Endothelial cell of umbilical vein (primary cell): ENCODE results near the gene PDCD2. TPM values are rescaled to one million over a fixed set of nuclear protein-coding genes. Genes with fewer than 3 reads are reported as not detected.

Source experiments
- BruUV-seq: library from RNA; stranded (reverse); fragments of 400-500 nt; replicated peaks from 2 replicates; lab custom pipeline; 2021; lab: Mats Ljungman, UMichigan
- CTCF ChIA-PET: fragments of 300-600, 350-600 bp; sonication (Branson Sonifier 250); formaldehyde crosslinking; loops from one replicate; lab custom pipeline; 2021; ENCODE audit warnings: antibody characterized with exemption, inconsistent platforms; lab: Charles Lee
- POLR2A ChIA-PET: fragments of 300-600, 350-600 bp; sonication (Branson Sonifier 250); formaldehyde crosslinking; loops from one replicate; lab custom pipeline; 2021; ENCODE audit warnings: antibody characterized with exemption, inconsistent platforms; lab: Charles Lee
- DNase-seq: peaks from one replicate; pipeline ENCODE4 v3.0.0-alpha.2; 2011; ENCODE audit warnings: low read depth, low spot score
- FAIRE-seq: peaks from 2 replicates; lab custom pipeline; 2011; peaks lifted over from hg19 to GRCh38; lab: Jason Lieb, UNC
- H2AFZ ChIP-seq: 2 replicates; pipeline ENCODE4 v1.6.0; 2012; ENCODE audit warnings: low read depth, low read length, control low read depth, inconsistent platforms
- H3K27ac ChIP-seq: 2 replicates; pipeline ENCODE4 v1.5.1; 2011; ENCODE audit warnings: low read depth, mild to moderate bottlenecking, control low read depth, low read length, moderate library complexity; ENCODE audit not compliant: insufficient read depth
- H3K27me3 ChIP-seq, 2 experiments: 2 replicates each; pipeline versions ENCODE4 v1.6.0 to v1.6.1; 2011; ENCODE audit warnings: low read length in 2 of 2, mixed read lengths in 1 of 2; ENCODE audit not compliant: control insufficient read depth in 2 of 2, insufficient read depth in 2 of 2
- H3K36me3 ChIP-seq, 2 experiments: 2 replicates in 1 of 2; 3 replicates in 1 of 2; pipeline ENCODE4 v1.5.1; 2011; ENCODE audit warnings: low read length in 2 of 2, mild to moderate bottlenecking in 1 of 2, moderate library complexity in 1 of 2; ENCODE audit not compliant: control insufficient read depth in 2 of 2, insufficient read depth in 2 of 2; ENCODE audit errors: extremely low read depth in 1 of 2
- H3K4me1 ChIP-seq: 3 replicates; pipeline ENCODE4 v1.5.1; 2011; ENCODE audit warnings: mild to moderate bottlenecking, low read length; ENCODE audit not compliant: control insufficient read depth, insufficient read depth; ENCODE audit errors: extremely low read depth
- H3K4me2 ChIP-seq: 2 replicates; pipeline ENCODE4 v1.6.1; 2011; ENCODE audit warnings: low read length, control low read depth, mixed read lengths; ENCODE audit not compliant: insufficient read depth
- H3K4me3 ChIP-seq, 3 experiments: fragments of 200-600 bp in 1 of 3; sonication (generic), shearing (Covaris generic) in 1 of 3; replicated peaks in 1 of 3; 2 replicates each; pipeline ENCODE4 v1.5.1; 2011 to 2016; ENCODE audit warnings: control low read depth in 3 of 3, low read length in 3 of 3, mild to moderate bottlenecking in 2 of 3, inconsistent platforms in 1 of 3, low read depth in 1 of 3, moderate library complexity in 1 of 3; ENCODE audit not compliant: insufficient read depth in 1 of 3
- H3K79me2 ChIP-seq: 2 replicates; pipeline ENCODE4 v1.6.0; 2012; ENCODE audit warnings: low read length, inconsistent platforms; ENCODE audit not compliant: control insufficient read depth, insufficient read depth
- H3K9ac ChIP-seq: replicated peaks from 2 replicates; pipeline ENCODE3; 2011; ENCODE audit warnings: low read length, control low read depth; ENCODE audit not compliant: insufficient read depth; ENCODE audit errors: extremely low read depth
- H3K9me1 ChIP-seq: replicated peaks from 3 replicates; pipeline ENCODE4 v1.6.0; 2011; ENCODE audit warnings: mild to moderate bottlenecking, low read length; ENCODE audit not compliant: control insufficient read depth, insufficient read depth; ENCODE audit errors: extremely low read depth
- H3K9me3 ChIP-seq: replicated peaks from 2 replicates; pipeline ENCODE4 v1.5.1; 2012; ENCODE audit warnings: low read length, inconsistent platforms; ENCODE audit not compliant: control insufficient read depth, insufficient read depth
- H4K20me1 ChIP-seq: replicated peaks from 2 replicates; pipeline ENCODE3; 2011; ENCODE audit warnings: mild to moderate bottlenecking, low read length; ENCODE audit not compliant: control insufficient read depth, insufficient read depth; ENCODE audit errors: extremely low read depth
- FOS ChIP-seq: IDR thresholded peaks from 2 replicates; pipeline ENCODE4 v1.6.1; 2011; ENCODE audit warnings: mild to moderate bottlenecking, low read length, moderate library complexity, borderline replicate concordance; ENCODE audit not compliant: insufficient read depth
- JUN ChIP-seq: IDR thresholded peaks from 2 replicates; pipeline ENCODE4 v1.6.1; 2011; ENCODE audit warnings: borderline replicate concordance, low read depth; ENCODE audit not compliant: insufficient read length, insufficient read depth
- MYC ChIP-seq: IDR thresholded peaks from one replicate; pipeline ENCODE4 v1.6.1; 2011; ENCODE audit warnings: mild to moderate bottlenecking, low read depth, low read length
- POLR2A ChIP-seq: IDR thresholded peaks from 2 replicates; pipeline ENCODE4 v1.6.1; 2012; ENCODE audit warnings: low read depth, mild to moderate bottlenecking, control low read depth, low read length
- dilution Hi-C: fragments of 300-500 bp; cut with MboI; formaldehyde crosslinking; loops from one replicate; pipeline ENCODE4 v1.15.0; 2019; ENCODE audit warnings: low sequenced_read_pairs; ENCODE audit not compliant: extremely low pct_ligation_motif_present
- intact Hi-C: fragments of 100-400 bp; cut with micrococcal nuclease; formaldehyde crosslinking; loops from one replicate; pipeline ENCODE4 v1.10.0; 2022
- polyA plus RNA-seq, 4 experiments: library from polyadenylated mRNA; depleted of rRNA in 3 of 4; stranded (reverse) in 3 of 4; unstranded in 1 of 4; fragments of >200 nt; gene quantifications; 2 replicates each; pipeline versions ENCODE4 v1.2.1 to v1.2.3, GENCODE V29; 2011 to 2012; ENCODE audit warnings: missing spikeins in 1 of 4
- total RNA-seq: library from RNA; stranded (reverse); gene quantifications from 2 replicates; pipeline ENCODE4 v1.2.3, GENCODE V29; 2021
- TF ChIP-seq, protein P1 (sequence below), 2 donors: IDR thresholded peaks; 1 replicate in 1 of 2; 2 replicates in 1 of 2; pipeline ENCODE4 v1.5.1; 2011; ENCODE audit warnings: low read length in 2 of 2, mild to moderate bottlenecking in 2 of 2, moderate library complexity in 2 of 2, control low read depth in 1 of 2, inconsistent platforms in 1 of 2, low read depth in 1 of 2; ENCODE audit not compliant: insufficient read depth in 1 of 2; ENCODE audit errors: extremely low read depth in 1 of 2
- TF ChIP-seq, protein P2 (sequence below): IDR thresholded peaks from 2 replicates; pipeline ENCODE4 v1.6.1; 2011; ENCODE audit not compliant: insufficient read depth, insufficient read length

Gene PDCD2
- total and polyA plus RNA-seq, 2 donors (not counting 3 experiments of a cell fraction or from before 2014, with no cell fraction given): 53.9 to 67.8 TPM

GRCh38 chr6:170545405-170545804 lies 39.0 kb downstream of the PDCD2 start:
- Histone ChIP-seq H3K27ac (no peak overlapping the region), H3K4me3 (no peak overlapping the region), H3K27me3 (no peaks in the 10 kb centered on the region), H3K9me1 (no peaks in the 10 kb centered on the region), H3K9ac (no peak overlapping the region), H2AFZ (no peak overlapping the region), H4K20me1 (peaks cover 2% of the 10 kb centered on the region), H3K4me1 (no peaks in the 10 kb centered on the region), H3K9me3 (no peaks in the 10 kb centered on the region), H3K36me3 (peaks cover 17 to 33% of the 10 kb centered on the region in 2 experiments), H3K79me2 (peaks cover 66% of the 10 kb centered on the region), H3K4me2 (no peak overlapping the region)
- BruUV-seq: no TSS peak
- no peak for TF ChIP-seq MYC
- TF ChIP-seq JUN: no peak
- TF ChIP-seq, protein P1, sequence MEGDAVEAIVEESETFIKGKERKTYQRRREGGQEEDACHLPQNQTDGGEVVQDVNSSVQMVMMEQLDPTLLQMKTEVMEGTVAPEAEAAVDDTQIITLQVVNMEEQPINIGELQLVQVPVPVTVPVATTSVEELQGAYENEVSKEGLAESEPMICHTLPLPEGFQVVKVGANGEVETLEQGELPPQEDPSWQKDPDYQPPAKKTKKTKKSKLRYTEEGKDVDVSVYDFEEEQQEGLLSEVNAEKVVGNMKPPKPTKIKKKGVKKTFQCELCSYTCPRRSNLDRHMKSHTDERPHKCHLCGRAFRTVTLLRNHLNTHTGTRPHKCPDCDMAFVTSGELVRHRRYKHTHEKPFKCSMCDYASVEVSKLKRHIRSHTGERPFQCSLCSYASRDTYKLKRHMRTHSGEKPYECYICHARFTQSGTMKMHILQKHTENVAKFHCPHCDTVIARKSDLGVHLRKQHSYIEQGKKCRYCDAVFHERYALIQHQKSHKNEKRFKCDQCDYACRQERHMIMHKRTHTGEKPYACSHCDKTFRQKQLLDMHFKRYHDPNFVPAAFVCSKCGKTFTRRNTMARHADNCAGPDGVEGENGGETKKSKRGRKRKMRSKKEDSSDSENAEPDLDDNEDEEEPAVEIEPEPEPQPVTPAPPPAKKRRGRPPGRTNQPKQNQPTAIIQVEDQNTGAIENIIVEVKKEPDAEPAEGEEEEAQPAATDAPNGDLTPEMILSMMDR (IDR thresholded peaks at IDR 0.05; ENCODE audit: extremely low read depth in 1 of 2, insufficient read depth in 1 of 2, low read depth in 1 of 2, low read length in 2 of 2): no peak
- TF ChIP-seq FOS: no peak
- TF ChIP-seq, protein P2, sequence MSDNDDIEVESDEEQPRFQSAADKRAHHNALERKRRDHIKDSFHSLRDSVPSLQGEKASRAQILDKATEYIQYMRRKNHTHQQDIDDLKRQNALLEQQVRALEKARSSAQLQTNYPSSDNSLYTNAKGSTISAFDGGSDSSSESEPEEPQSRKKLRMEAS: no peak
- no peak for TF ChIP-seq POLR2A
- intact Hi-C loops (no loop called here), dilution Hi-C loops (no loop called here)
- FAIRE-seq: no peak
- CTCF ChIA-PET: no interaction called here
- DNase-seq: no peak
- POLR2A ChIA-PET: no interaction called here
